RWPE2 (cell line): Measurements from ENCODE around the gene BOC.

Experiments used
- ATAC-seq: fragments of 200-7000 bp; cut with Tn5 transposase; 3 replicates; pipeline ENCODE4 v1.9.1; 2021; ENCODE audit warnings: low read depth
- DNase-seq: peaks from one replicate; pipeline ENCODE4 v3.0.0-alpha.2; 2020; ENCODE audit warnings: low spot score
- H3K27ac ChIP-seq: fragments of 450-650 bp; 2 replicates; pipeline ENCODE4 v1.5.1; 2017; ENCODE audit warnings: mild to moderate bottlenecking; ENCODE audit not compliant: poor library complexity, severe bottlenecking
- H3K27me3 ChIP-seq: fragments of 250-450 bp; sonication (Bioruptor Pico); 2 replicates; pipeline ENCODE4 v1.5.1; 2021; ENCODE audit warnings: mild to moderate bottlenecking, moderate library complexity; ENCODE audit not compliant: insufficient read depth, poor library complexity, severe bottlenecking
- H3K36me3 ChIP-seq: fragments of 250-450 bp; sonication (Bioruptor Pico); 2 replicates; pipeline ENCODE4 v1.5.1; 2020; ENCODE audit warnings: low read depth, mild to moderate bottlenecking, moderate library complexity
- H3K4me1 ChIP-seq: fragments of 250-450 bp; sonication (Bioruptor Pico); 2 replicates; pipeline ENCODE4 v1.5.1; 2021; ENCODE audit warnings: mild to moderate bottlenecking, moderate library complexity; ENCODE audit not compliant: insufficient read depth, poor library complexity, severe bottlenecking
- H3K4me3 ChIP-seq: fragments of 250-450 bp; sonication (Bioruptor Pico); 2 replicates; pipeline ENCODE4 v1.5.1; 2021; ENCODE audit warnings: mild to moderate bottlenecking, moderate library complexity; ENCODE audit not compliant: severe bottlenecking
- H3K9me3 ChIP-seq: fragments of 250-450 bp; sonication (Bioruptor Pico); 2 replicates; pipeline ENCODE4 v1.5.1; 2021; ENCODE audit warnings: mild to moderate bottlenecking, moderate library complexity; ENCODE audit not compliant: severe bottlenecking
- TF ChIP-seq, protein P1 (sequence below): fragments of 450-650 bp; IDR thresholded peaks from one replicate; pipeline ENCODE4 v1.5.1; 2017; ENCODE audit warnings: mild to moderate bottlenecking, moderate library complexity; ENCODE audit not compliant: poor library complexity, severe bottlenecking

The BOC gene

GRCh38 chr3:113312416-113312815 is 101.1 kb downstream of the BOC start:
- Histone ChIP-seq H3K4me3 (no peak overlapping the region), H3K4me1 (no peaks in the 10 kb centered on the region), H3K36me3 (no peaks in the 10 kb centered on the region), H3K9me3 (peaks cover 12% of the 10 kb centered on the region), H3K27ac (no peak overlapping the region), H3K27me3 (no peaks in the 10 kb centered on the region)
- ATAC-seq = no peak
- DNase-seq = no peak
- TF ChIP-seq, protein P1, sequence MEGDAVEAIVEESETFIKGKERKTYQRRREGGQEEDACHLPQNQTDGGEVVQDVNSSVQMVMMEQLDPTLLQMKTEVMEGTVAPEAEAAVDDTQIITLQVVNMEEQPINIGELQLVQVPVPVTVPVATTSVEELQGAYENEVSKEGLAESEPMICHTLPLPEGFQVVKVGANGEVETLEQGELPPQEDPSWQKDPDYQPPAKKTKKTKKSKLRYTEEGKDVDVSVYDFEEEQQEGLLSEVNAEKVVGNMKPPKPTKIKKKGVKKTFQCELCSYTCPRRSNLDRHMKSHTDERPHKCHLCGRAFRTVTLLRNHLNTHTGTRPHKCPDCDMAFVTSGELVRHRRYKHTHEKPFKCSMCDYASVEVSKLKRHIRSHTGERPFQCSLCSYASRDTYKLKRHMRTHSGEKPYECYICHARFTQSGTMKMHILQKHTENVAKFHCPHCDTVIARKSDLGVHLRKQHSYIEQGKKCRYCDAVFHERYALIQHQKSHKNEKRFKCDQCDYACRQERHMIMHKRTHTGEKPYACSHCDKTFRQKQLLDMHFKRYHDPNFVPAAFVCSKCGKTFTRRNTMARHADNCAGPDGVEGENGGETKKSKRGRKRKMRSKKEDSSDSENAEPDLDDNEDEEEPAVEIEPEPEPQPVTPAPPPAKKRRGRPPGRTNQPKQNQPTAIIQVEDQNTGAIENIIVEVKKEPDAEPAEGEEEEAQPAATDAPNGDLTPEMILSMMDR = no peak

DNA sequence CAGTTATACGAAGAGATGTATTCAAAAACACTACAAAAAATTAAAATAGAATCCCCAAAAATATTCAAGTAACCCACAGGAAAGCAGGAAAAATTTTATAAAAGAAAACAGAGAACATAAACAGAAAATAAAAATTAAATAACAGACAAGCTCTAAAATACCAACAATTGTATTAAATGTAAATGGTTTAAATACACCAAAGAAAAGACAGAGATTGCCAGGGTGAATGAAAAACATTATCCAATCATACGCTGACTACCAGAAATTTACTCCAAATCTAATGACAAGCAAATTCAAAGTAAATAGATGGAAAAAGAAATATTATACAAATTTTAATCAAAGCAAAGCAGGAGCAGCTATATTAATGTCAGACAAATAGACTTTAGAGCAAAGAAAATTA is 103.6 kb downstream of the BOC start:
- TF ChIP-seq, protein P1 = no peak

GRCh38 chr3:113329757-113330156 is 118.4 kb downstream of the BOC start:
- H3K9me3 ChIP-seq = no peaks in the 10 kb centered on the region
- TF ChIP-seq, protein P1 = no peak
- no peaks in the 10 kb centered on the region for H3K27me3 ChIP-seq
- DNase-seq (no peak), ATAC-seq (no peak)
- no peak overlapping the region for H3K4me3 ChIP-seq
- H3K4me1 ChIP-seq = no peaks in the 10 kb centered on the region
- no peak overlapping the region for H3K27ac ChIP-seq
- no peaks in the 10 kb centered on the region; the same call in 1 of the 2 replicates for H3K36me3 ChIP-seq

More for the DNA sequence above, 103.6 kb downstream of the BOC start:
- H3K4me1 ChIP-seq = no peaks in the 10 kb centered on the region
- ATAC-seq = no peak
- H3K4me3 ChIP-seq = no peak overlapping the region
- peaks cover 12% of the 10 kb centered on the region for H3K9me3 ChIP-seq
- no peaks in the 10 kb centered on the region for H3K36me3 ChIP-seq
- DNase-seq = no peak
- no peak overlapping the region for H3K27ac ChIP-seq
- H3K27me3 ChIP-seq = no peaks in the 10 kb centered on the region

GRCh38 chr3:113330742-113331141 is 119.4 kb downstream of the BOC start:
- Histone ChIP-seq H3K27ac (no peak overlapping the region), H3K4me1 (no peaks in the 10 kb centered on the region), H3K9me3 (no peaks in the 10 kb centered on the region), H3K36me3 (no peaks in the 10 kb centered on the region; the same call in 1 of the 2 replicates), H3K4me3 (no peak overlapping the region), H3K27me3 (no peaks in the 10 kb centered on the region)
- DNase-seq = no peak
- TF ChIP-seq, protein P1 = no peak
- no peak for ATAC-seq

DNA sequence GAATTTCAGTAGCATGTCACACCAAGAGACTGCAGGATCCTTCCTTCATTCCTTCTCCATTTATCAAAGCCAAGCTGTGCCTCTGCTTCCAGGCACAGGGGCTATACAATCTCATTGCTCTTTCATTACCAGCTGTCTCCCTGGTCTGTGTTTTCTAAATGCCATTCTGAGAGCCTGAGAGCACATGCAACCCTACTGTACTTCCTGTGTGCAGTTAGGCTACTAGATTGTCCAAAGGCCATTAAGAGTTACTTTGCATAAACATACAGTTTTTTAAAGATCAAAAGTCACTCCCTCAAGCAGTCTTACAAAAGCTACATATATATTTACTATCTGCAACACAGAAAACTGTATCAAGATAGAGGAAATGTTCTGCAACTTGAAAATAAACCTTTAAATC is 119.8 kb downstream of the BOC start:
- no peak overlapping the region for H3K27ac ChIP-seq
- no peaks in the 10 kb centered on the region for H3K4me1 ChIP-seq
- no peak overlapping the region for H3K4me3 ChIP-seq
- H3K9me3 ChIP-seq = no peaks in the 10 kb centered on the region
- no peaks in the 10 kb centered on the region; the same call in 1 of the 2 replicates for H3K36me3 ChIP-seq
- DNase-seq (no peak), ATAC-seq (no peak)
- no peaks in the 10 kb centered on the region for H3K27me3 ChIP-seq
- TF ChIP-seq, protein P1 = no peak
